MCF 10A (cell line): ENCODE results near the gene TRIM71. TPM values are rescaled to one million over a fixed set of nuclear protein-coding genes. Genes with fewer than 3 reads are reported as not detected.

Experiments
- BruUV-seq: library from RNA; stranded (reverse); fragments of 400-500 nt; replicated peaks from 2 replicates; lab custom pipeline; 2021; lab: Mats Ljungman, UMichigan
- CTCF ChIA-PET: fragments of 300-600 bp; sonication (Branson Sonifier 250); formaldehyde crosslinking; extraction: SDS; loops from one replicate; lab custom pipeline; 2021; ENCODE audit warnings: antibody characterized with exemption, inconsistent platforms; lab: Yijun Ruan, JAX
- POLR2A ChIA-PET: fragments of 300-600, 350-650 bp; sonication (Branson Sonifier 250); formaldehyde crosslinking; extraction: SDS; loops from one replicate; lab custom pipeline; 2020; ENCODE audit warnings: antibody characterized with exemption, inconsistent platforms; lab: Yijun Ruan, JAX
- DNase-seq: peaks from one replicate; pipeline ENCODE4 v3.0.0-alpha.2; 2018; ENCODE audit not compliant: unreplicated experiment
- H3K27ac Mint-ChIP-seq: one replicate; pipeline ENCODE4 v1.8.0; 2022; ENCODE audit warnings: mild to moderate bottlenecking, low read depth, mixed read lengths; ENCODE audit not compliant: unreplicated experiment
- H3K27me3 Mint-ChIP-seq: one replicate; pipeline ENCODE4 v1.8.0; 2022; ENCODE audit warnings: mixed read lengths; ENCODE audit not compliant: insufficient read depth, unreplicated experiment
- H3K36me3 Mint-ChIP-seq: one replicate; pipeline ENCODE4 v1.8.0; 2022; ENCODE audit warnings: mild to moderate bottlenecking, moderate library complexity, mixed read lengths; ENCODE audit not compliant: insufficient read depth, unreplicated experiment
- H3K4me1 Mint-ChIP-seq: one replicate; pipeline ENCODE4 v1.8.0; 2022; ENCODE audit warnings: mixed read lengths; ENCODE audit not compliant: insufficient read depth, unreplicated experiment
- H3K4me3 Mint-ChIP-seq: one replicate; pipeline ENCODE4 v1.8.0; 2022; ENCODE audit warnings: mild to moderate bottlenecking, moderate library complexity, mixed read lengths; ENCODE audit not compliant: unreplicated experiment
- H3K9me3 Mint-ChIP-seq: one replicate; pipeline ENCODE4 v1.8.0; 2022; ENCODE audit warnings: mixed read lengths; ENCODE audit not compliant: unreplicated experiment
- CTCF ChIP-seq: fragments of 200-600 bp; IDR thresholded peaks from one replicate; pipeline ENCODE4 v1.8.0; 2022; ENCODE audit warnings: antibody characterized with exemption, mild to moderate bottlenecking; ENCODE audit not compliant: unreplicated experiment
- intact Hi-C: fragments of 100-400 bp; cut with micrococcal nuclease; formaldehyde crosslinking; loops from 2 replicates; pipeline ENCODE4 v1.14.1; 2022
- total RNA-seq: library from RNA; stranded (reverse); gene quantifications from 2 replicates; pipeline ENCODE4 v1.2.3, GENCODE V29; 2022

Gene TRIM71
- total RNA-seq, 1 experiment from 2014 or later = 0.05 TPM

- Mint-ChIP-seq H3K4me1 (no peaks in the 10 kb centered on the region), H3K36me3 (no peaks in the 10 kb centered on the region), H3K27ac (no peak overlapping the region), H3K9me3 (no peaks in the 10 kb centered on the region), H3K27me3 (peaks cover 11% of the 10 kb centered on the region), H3K4me3 (no peak overlapping the region)
- no TSS peak for BruUV-seq
- POLR2A ChIA-PET = no interaction called here
- no peak for DNase-seq
- TF ChIP-seq CTCF = no peak
- CTCF ChIA-PET = no interaction called here
- intact Hi-C loops = no loop called here
Measured at GRCh38 chr3:32817257-32817557, 590 bp upstream of the TRIM71 start.

- Mint-ChIP-seq H3K36me3 (no peaks in the 10 kb centered on the region), H3K9me3 (no peaks in the 10 kb centered on the region), H3K27ac (no peak overlapping the region), H3K27me3 (peaks cover 11% of the 10 kb centered on the region), H3K4me1 (no peaks in the 10 kb centered on the region), H3K4me3 (no peak overlapping the region)
- POLR2A ChIA-PET = no interaction called here
- no peak for TF ChIP-seq CTCF
- CTCF ChIA-PET = no interaction called here
- no peak for DNase-seq
- BruUV-seq = no TSS peak
- intact Hi-C loops = no loop called here
Measured at GRCh38 chr3:32818229-32818969, 602 bp downstream of the TRIM71 start.

- ChIA-PET POLR2A (no interaction called here), CTCF (no interaction called here)
- BruUV-seq = no TSS peak
- intact Hi-C loops = no loop called here
- H3K9me3 Mint-ChIP-seq = no peaks in the 10 kb centered on the region
- no peak overlapping the region for H3K4me3 Mint-ChIP-seq
- DNase-seq = no peak
- TF ChIP-seq CTCF = no peak
- no peaks in the 10 kb centered on the region for H3K36me3 Mint-ChIP-seq
- no peaks in the 10 kb centered on the region for H3K4me1 Mint-ChIP-seq
- H3K27ac Mint-ChIP-seq = no peak overlapping the region
- peaks cover 11% of the 10 kb centered on the region for H3K27me3 Mint-ChIP-seq
Measured at GRCh38 chr3:32818970-32819511, 1.2 kb downstream of the TRIM71 start.

GRCh38 chr3:32819551-32820348 lies 2.0 kb downstream of the TRIM71 start:
- DNase-seq = no peak
- intact Hi-C loops = no loop called here
- POLR2A ChIA-PET = no interaction called here
- Mint-ChIP-seq H3K27me3 (peaks cover 11% of the 10 kb centered on the region), H3K9me3 (no peaks in the 10 kb centered on the region), H3K4me1 (no peaks in the 10 kb centered on the region), H3K27ac (no peak overlapping the region), H3K36me3 (no peaks in the 10 kb centered on the region), H3K4me3 (no peak overlapping the region)
- no peak for TF ChIP-seq CTCF
- BruUV-seq = no TSS peak
- CTCF ChIA-PET = no interaction called here
